Measurements from ENCODE around the gene HSPA4.

- TF ChIP-seq POLR2AphosphoS5 (IDR thresholded peaks at IDR 0.05) (no peak), CTCF (IDR thresholded peaks at IDR 0.05) (no peak), POLR2A (IDR thresholded peaks at IDR 0.05) (no peak)
Observed at GRCh38 chr5:133117912-133118445, 66.2 kb downstream of the HSPA4 start.

Measured in prostate gland (tissue), 2 donors.